C4-2B (cell line): ENCODE results near the gene ARHGAP26.

Experiments
- H3K27ac ChIP-seq: fragments of 450-650 bp; 2 replicates; pipeline ENCODE4 v1.5.1; 2017
- CTCF ChIP-seq: fragments of 450-650 bp; conservative IDR thresholded peaks from 2 replicates; pipeline ENCODE4 v1.5.1; 2017; ENCODE audit warnings: mild to moderate bottlenecking
- ZFX ChIP-seq: fragments of 450-650 bp; IDR thresholded peaks from 2 replicates; pipeline ENCODE4 v1.6.1; 2017

ARHGAP26 gene

DNA sequence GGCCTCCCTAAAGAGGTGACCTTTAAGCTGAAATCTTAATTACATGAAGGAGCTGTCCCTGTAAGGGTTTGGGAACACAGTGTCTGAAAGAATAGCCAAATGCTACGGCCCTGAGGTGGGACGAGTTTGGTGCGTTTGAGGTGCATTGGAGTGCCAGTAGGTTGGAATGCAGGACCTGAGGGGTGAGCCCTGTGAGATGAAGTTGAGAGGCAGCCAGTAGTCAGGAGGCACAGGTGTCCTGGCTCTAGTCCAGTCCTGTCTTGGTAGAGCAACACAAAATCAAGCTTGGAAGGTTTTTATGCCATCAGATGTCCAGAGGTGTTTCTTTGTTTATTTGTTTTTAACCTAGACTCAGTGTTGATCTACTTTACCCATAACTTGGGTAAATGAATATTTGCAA, 108.5 kb downstream of the ARHGAP26 start:
- peak overlapping the region; percentile 25 for H3K27ac ChIP-seq
- TF ChIP-seq ZFX: no peak

DNA sequence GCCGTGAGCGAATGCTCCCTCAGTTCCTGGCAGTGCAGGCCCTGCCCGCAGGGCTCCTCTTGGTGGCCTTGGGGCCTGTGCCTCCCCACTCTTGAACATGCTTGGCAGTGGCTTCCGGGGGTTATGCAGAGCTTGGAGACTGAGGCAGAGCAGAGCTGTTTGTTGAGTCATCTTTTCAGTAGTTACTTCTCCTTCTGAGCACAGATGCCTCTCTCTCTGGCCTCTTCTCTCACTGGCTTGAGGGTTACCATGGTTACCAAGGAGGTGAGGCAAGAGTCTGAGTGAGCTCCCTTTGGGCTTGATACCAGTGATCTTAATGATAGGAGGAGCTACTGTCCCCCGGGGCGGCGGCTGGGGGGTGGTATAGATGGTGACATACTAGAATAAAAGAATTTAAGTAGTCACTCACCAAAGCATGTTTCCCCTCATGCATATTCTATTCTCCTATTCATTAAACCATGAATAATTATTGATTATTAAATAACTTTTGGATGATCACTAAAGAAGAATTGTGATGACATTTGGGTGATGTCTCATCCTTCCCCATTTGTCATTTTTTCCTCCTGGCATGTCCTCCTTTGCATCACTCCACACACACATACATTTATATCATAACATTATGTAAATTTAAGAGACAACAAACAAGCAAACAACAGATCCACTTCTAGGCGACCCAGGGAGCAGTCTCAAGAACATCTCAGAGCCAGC, 111.1 kb downstream of the ARHGAP26 start:
- H3K27ac ChIP-seq: no peak overlapping the region
- TF ChIP-seq ZFX: no peak
- no peak for TF ChIP-seq CTCF

DNA sequence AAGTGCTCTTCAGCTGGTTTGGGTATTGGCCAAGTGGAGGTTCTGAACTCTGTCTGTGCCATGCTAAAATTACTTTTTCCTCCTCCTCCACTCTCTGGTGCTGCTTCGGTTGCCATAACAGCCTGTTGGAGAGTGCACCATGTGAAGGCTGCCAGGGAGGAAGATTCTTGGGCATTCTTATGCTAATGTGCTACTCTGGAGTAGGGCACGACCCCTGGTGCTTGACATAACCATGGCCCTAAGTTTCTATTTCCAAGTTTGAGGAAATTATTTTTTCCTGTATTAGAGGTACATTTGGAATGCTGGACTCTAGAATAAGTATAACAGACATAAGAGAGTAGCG, 111.6 kb downstream of the ARHGAP26 start:
- TF ChIP-seq ZFX (no peak), CTCF (no peak)
- no peak overlapping the region for H3K27ac ChIP-seq

DNA sequence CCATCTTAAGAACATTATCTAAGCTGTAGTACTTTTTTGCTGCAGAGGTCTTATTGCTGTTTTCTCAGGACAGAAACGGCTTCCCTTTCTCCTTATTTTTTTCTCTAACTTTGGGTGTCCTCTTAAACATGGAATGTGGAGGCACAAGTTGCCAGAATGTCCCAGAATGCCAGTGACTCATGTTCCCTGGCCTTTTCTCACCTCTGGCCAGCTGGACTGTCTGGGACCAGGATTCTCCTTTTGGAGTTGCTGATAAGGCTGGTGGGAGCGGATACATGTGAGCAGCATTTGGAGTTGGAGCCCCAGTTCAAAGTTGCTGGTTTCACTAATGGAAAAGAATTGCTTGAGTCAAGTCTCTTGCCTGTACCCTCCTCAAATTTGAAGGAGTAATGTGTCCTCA, 112.8 kb downstream of the ARHGAP26 start:
- TF ChIP-seq ZFX (no peak), CTCF (no peak)
- no peak overlapping the region for H3K27ac ChIP-seq

DNA sequence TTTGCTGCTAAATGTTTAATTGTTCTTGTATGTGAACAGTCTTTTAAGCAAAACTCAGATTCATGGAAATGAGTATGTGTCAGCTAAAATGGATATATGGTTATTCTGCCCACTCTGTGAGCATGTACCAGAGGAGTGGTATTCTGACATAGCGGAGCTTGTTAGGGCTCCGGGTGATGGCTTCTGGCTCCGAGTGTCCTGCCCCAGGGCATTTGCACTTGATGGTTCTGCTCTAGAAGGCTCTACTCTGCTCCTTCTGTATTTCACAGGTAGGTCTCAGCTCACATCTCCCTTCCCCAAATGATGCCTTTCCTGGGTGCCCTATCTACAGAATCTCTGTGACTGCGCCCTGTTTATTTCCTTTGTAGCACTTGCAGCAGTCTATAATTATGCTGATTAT, 113.3 kb downstream of the ARHGAP26 start:
- TF ChIP-seq CTCF (no peak), ZFX (no peak)
- no peak overlapping the region for H3K27ac ChIP-seq

DNA sequence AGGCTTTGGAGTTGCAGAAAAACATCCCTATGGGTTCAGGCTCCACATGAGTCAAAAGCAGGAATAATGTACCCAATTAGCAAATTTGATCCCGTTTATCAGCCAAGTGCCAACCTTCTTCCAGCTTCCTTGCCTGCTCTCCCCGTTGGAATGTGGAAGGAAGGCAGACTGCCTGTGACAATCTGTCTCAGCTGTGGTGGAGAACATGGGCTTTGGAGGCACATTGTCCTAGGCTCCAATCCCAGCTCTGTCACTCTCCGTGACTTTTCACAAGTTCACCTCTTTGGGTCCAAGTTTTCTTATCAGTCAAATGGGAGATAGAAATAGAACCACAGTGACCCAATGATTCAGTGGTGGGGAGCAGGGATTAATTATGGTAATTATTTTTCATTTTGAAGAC, 113.9 kb downstream of the ARHGAP26 start:
- H3K27ac ChIP-seq: no peak overlapping the region
- no peak for TF ChIP-seq ZFX
- no peak for TF ChIP-seq CTCF

DNA sequence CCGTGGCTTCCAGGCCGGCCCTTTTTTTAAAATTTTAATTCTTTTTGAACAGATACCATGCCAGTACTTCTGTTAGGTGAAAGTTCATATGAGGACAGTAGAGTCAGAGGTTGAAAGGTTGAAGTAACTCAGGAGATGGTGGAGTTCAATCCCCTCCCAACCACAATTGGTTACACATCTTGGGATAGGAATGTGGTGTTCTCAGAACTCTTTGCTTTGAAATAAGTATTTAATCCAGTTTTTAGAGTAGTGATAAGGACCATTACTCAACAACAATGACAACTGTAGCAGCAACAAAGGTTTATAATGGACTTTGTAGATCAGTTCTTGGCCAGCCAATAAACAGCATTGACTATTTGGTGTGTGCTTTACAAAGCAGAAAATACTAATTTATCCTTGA, 116.0 kb downstream of the ARHGAP26 start:
- H3K27ac ChIP-seq: no peak overlapping the region
- TF ChIP-seq CTCF (no peak), ZFX (no peak)

- no peak for TF ChIP-seq CTCF
- TF ChIP-seq ZFX: no peak
Measured at GRCh38 chr5:142886956-142887355, 116.8 kb downstream of the ARHGAP26 start.

More at GRCh38 chr5:142886956-142887355, 116.8 kb downstream of the ARHGAP26 start:
- no peak overlapping the region for H3K27ac ChIP-seq
